Measurements from ENCODE around the gene RUNX2.
"Not testable (repeated sequence)": the region's sequence is repeated elsewhere in the genome, so short reads cannot be mapped to it uniquely, and the experiment has no call there.

The RUNX2 gene

DNA sequence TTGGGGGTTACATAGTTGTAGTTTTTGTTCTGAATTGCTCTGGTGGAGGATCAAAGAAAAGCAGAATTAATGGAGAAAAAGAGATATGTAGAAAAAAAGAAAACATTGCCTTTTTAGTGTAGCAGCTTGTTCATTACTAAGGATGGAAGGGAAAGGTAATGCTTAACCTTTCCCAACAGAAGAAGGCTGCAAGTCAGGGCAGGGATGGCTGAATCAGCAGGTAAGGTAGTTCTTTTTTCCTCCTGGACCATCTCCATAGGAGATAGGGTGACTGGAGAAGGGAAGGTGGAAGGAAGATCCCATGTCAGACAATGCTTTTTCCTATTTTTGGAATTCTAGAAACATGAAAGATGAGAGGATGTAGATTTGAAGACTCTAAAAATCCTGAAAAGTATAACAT is 129.0 kb downstream of the RUNX2 start:
- DNase-seq (ENCODE audit: low read depth): no peak

DNA sequence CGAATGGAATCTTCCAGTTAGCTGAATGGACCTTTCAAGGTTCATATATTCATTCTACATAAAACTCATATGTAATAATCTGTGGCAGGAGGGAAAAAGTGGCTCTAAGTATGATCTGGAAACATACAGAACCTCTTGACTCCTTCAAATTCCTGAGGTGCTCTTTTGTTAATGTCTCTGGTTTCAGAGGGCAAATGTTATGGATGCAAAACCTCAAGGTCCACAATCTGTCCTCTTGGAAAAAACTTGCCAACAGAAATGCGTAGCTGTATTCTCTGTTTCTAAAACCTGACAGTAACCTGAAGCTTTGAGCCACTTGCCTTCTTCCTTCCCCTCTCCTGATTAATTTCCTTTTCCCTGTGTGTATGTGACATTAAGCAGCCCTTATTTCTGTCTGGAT is 130.5 kb downstream of the RUNX2 start:
- no peak for DNase-seq (ENCODE audit: low read depth)

DNA sequence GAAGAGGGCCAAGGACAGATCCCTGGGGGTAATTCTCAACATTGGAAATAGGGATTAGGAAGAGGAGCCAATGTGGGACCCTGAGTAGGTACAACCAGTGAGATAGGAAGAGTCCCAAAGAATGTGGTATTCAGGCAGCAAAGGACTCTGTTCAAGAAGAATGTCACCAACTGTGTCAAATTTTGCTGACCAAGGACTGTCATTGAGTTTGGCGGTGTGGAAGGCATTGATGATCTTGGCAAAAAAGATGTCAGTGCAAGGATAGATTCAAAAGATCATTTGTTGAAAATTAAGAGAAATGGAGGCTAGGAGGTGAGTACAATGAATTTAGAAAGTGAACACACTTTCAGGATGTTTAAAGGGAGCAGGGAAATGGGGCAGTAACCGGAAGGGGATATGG is 132.0 kb downstream of the RUNX2 start:
- DNase-seq (ENCODE audit: low read depth): no peak

DNA sequence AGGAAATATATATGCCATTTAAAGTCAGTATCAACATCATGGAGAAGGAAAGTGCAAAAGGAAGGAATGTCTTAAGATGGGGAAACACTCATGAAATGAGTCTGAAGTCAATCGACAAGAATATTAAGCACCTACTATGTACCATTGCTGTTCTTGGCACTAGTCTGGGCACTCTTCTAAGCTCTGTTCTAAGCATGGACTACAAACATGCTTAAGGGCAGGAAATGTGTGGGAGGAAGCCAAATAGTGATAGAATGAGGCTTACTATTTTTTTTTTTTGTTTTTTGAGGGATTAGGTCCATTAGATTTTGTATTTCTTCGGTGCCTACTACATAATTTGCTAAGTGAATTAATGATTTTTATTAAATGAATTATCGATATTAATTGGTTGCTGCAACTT is 133.4 kb downstream of the RUNX2 start:
- no peak for DNase-seq (ENCODE audit: low read depth)

GRCh38 chr6:45462190-45463134 is 134.3 kb downstream of the RUNX2 start:
- no peak for DNase-seq (ENCODE audit: low read depth)

DNA sequence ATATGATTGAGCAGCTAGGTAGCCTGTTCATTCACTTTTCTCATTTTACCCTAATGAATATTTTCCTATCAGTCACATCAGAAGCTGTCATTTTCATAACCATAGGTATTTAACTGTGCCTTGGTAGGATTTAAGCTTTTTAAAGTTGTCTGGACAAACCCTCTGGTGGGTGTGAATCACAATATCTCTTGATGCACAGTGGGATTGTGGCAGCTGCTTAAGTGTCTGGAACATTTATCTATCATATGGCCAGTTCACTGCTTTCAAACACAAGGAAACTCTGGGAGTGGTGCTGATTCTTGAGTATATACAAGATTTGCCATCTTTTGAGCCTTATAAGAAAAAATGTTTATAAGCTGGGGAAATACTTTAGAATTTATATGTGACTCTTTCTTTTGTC is 136.6 kb downstream of the RUNX2 start:
- DNase-seq (ENCODE audit: low read depth): no peak

DNA sequence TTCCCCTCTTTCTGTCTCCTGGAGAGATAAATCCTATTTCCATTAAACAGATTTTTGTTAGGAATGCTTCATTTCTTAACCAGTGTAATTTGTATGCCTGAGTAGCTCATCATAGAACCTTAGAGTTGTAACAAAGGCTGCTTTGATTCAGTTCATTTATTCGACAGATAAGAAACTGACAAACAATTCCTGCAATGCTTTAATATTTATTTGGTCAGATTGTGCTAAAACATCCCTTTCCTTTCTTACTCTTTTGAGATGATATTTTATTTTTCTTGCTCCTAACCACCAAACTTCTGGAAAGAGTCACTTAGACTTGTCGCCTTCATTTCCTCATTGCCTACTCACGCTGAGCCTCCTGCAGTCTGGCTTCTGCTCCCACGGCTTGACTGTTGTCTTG is 138.6 kb downstream of the RUNX2 start:
- DNase-seq (ENCODE audit: low read depth): no peak

GRCh38 chr6:45467417-45467816 is 139.3 kb downstream of the RUNX2 start:
- not testable (repeated sequence) for DNase-seq (ENCODE audit: low read depth)

GRCh38 chr6:45467853-45468252 is 139.7 kb downstream of the RUNX2 start:
- no peak for DNase-seq (ENCODE audit: low read depth)

DNA sequence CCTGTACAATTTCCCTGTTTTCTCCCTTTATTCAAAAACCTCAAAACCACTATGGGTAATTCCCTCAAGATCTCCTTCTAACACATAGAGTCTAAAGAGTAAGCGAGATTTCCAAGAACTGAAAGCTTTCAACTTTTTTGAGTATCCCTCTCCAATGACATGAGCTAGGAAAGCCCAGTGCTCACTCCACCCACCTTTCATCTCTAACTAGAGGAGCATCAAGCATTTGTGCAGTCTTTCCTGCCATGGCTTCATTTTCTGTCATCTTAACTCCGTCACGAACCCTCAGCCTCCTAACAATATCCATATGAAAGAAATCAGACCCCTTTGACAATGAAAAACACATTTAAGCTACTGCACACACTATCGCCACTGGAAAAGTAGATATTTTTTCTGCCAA is 141.5 kb downstream of the RUNX2 start:
- no peak for DNase-seq (ENCODE audit: low read depth)

- no peak for DNase-seq (ENCODE audit: low read depth)
These were observed 142.1 kb downstream of the RUNX2 start for GRCh38 chr6:45470131-45470738.

DNA sequence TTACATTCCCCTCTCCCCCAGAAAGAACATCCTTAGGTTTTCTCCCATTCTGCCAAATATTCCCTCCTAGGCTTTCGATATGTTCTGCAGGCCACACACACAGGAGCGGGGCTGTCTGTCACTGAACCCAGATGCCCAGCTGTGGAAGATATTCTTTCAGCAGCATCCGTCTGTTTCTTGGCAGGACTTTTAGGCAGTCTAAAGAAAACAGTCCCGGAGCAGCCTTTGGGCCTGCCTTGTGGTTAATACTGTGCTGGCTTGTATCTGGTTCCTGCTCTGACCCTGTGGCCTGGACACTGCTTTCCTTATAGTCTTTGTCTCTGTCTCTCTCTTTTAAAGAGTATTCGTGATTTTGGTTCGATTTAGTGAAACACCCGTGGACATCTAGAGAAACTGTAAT is 144.3 kb downstream of the RUNX2 start:
- no peak for DNase-seq (ENCODE audit: low read depth)

DNA sequence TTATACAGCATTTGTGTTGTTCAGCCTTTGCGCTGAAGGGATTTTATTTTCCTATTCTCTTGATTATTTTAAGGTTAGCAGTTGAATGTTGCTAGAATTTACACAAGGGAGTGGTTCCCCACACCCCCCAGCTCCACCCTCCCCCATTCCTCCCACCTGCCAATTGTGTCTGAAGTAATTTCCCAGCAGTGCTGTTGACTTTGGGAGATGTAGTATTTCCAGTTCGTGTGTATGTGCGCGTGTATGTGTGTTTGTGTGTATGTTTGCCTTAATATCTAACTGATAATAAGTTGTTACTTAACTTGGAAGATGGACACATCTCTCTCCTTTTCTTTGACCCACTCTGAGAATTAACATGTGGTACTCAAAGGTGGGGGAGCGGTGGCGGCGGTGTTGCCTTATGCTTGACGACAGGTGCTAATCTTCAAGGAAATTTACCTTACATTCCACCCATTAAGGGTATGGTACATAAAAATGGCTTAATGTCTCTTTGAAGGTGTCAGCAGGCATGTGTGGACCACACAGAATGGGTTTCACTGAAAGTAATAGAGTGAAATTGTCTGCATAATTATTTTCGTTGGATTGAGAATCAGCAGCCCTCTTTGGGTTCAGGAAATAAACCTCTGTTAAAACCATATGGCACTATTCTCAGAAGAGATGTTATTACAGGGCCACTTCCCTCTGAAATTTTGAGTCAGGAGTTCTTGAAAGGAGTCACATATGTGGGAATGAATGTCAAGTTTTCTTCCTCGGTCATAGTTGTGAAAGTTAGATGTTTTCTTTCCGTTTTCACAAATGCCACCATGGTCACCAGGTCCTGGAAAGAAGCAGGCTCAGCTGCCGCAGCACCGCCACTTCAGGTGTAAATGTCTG is 145.2 kb downstream of the RUNX2 start:
- no peak for DNase-seq (ENCODE audit: low read depth)

DNA sequence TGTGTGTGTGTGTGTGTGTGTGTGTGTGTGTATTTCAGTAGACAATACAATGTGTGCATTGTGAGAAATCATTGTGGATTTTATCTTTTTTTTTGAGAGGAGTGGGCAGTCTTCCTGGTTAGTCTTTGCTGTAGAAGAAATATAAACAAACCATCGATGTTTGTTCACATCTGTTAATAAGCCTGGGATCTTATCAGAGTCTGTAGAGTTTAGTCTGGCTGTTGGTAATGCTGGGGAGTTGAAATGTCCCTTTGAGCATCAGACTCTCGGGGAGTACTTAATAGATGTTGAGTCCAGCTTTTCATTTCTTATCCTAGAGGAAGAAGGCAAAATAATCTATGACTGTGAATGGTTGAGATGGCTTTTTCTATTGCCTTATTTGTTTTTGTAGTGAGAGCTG is 146.2 kb downstream of the RUNX2 start:
- DNase-seq (ENCODE audit: low read depth): no peak

- DNase-seq (ENCODE audit: low read depth): no peak
These were observed 148.2 kb downstream of the RUNX2 start for GRCh38 chr6:45476341-45476740.

DNA sequence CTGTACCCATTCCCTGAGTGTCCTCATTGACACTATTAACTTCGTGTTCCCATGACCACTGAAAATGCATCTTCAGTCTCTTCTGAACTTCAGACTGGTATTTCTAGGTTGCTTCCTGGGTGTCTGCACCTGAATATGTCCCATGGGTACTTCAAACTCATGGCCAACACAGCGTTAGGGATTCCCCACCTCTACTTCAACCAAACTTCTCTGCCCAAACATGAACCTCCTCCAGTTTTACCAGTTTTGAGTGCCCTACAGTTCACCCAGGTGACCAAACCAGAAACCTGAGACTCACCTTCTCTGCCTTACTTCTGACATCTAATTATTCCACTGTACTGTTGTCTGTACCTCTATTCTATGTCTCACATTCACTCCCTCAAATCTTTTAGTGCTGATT is 149.1 kb downstream of the RUNX2 start:
- no peak for DNase-seq (ENCODE audit: low read depth)

GRCh38 chr6:45477790-45478189 is 149.7 kb downstream of the RUNX2 start:
- DNase-seq (ENCODE audit: low read depth): no peak

- DNase-seq (ENCODE audit: low read depth): no peak
These were observed 150.1 kb downstream of the RUNX2 start for GRCh38 chr6:45478240-45478639.

GRCh38 chr6:45479834-45480751 is 152.0 kb downstream of the RUNX2 start:
- no peak for DNase-seq (ENCODE audit: low read depth)

- no peak for DNase-seq (ENCODE audit: low read depth)
These were observed 152.8 kb downstream of the RUNX2 start for GRCh38 chr6:45480752-45481415.

GRCh38 chr6:45483021-45483420 is 154.9 kb downstream of the RUNX2 start:
- no peak for DNase-seq (ENCODE audit: low read depth)
